Caco-2 (cell line): ENCODE data around the gene DUOX1. TPM values are rescaled to one million over a fixed set of nuclear protein-coding genes. Genes with fewer than 3 reads are reported as not detected.

Experiments
- BruUV-seq: library from RNA; stranded (reverse); fragments of 400-500 nt; replicated peaks from 2 replicates; lab custom pipeline; 2021; lab: Mats Ljungman, UMichigan
- CTCF ChIA-PET: fragments of 300-600 bp; sonication (Branson Sonifier 250); formaldehyde crosslinking; loops from one replicate; lab custom pipeline; 2022; ENCODE audit warnings: antibody characterized with exemption; lab: Charles Lee
- POLR2A ChIA-PET: fragments of 300-600 bp; sonication (Branson Sonifier 250); formaldehyde crosslinking; loops from one replicate; lab custom pipeline; 2022; ENCODE audit warnings: antibody characterized with exemption; lab: Charles Lee
- DNase-seq, 2 experiments: peaks; one replicate each; pipeline versions ENCODE4 v3.0.0 to v3.0.0-alpha.2; 2020 to 2022
- H3K27me3 ChIP-seq: replicated peaks from 2 replicates; pipeline ENCODE4 v1.6.0; 2011; ENCODE audit warnings: low read length; ENCODE audit not compliant: control insufficient read depth, insufficient read depth
- H3K36me3 ChIP-seq: 2 replicates; pipeline ENCODE4 v1.5.1; 2011; ENCODE audit warnings: low read length; ENCODE audit not compliant: control insufficient read depth, insufficient read depth
- H3K4me1 ChIP-seq: fragments of 250-450 bp; sonication (Bioruptor Pico); 2 replicates; pipeline ENCODE4 v1.5.1; 2020; ENCODE audit warnings: mild to moderate bottlenecking
- H3K4me3 ChIP-seq: 2 replicates; pipeline ENCODE4 v1.5.1; 2011; ENCODE audit warnings: low read depth, mild to moderate bottlenecking, control low read depth, low read length
- H3K9me3 ChIP-seq: fragments of 250-450 bp; sonication (Bioruptor Pico); 2 replicates; pipeline ENCODE4 v1.5.1; 2020; ENCODE audit warnings: mild to moderate bottlenecking, moderate library complexity
- H3K27ac Mint-ChIP-seq: one replicate; pipeline ENCODE4 v1.8.0; 2022; ENCODE audit warnings: mixed read lengths; ENCODE audit not compliant: unreplicated experiment
- H3K27me3 Mint-ChIP-seq: one replicate; pipeline ENCODE4 v1.8.0; 2022; ENCODE audit warnings: mixed read lengths; ENCODE audit not compliant: insufficient read depth, unreplicated experiment
- H3K36me3 Mint-ChIP-seq: one replicate; pipeline ENCODE4 v1.8.0; 2022; ENCODE audit warnings: mild to moderate bottlenecking, mixed read lengths; ENCODE audit not compliant: insufficient read depth, unreplicated experiment
- H3K4me1 Mint-ChIP-seq: one replicate; pipeline ENCODE4 v1.8.0; 2022; ENCODE audit warnings: low read depth, mixed read lengths; ENCODE audit not compliant: unreplicated experiment
- H3K4me3 Mint-ChIP-seq: one replicate; pipeline ENCODE4 v1.8.0; 2022; ENCODE audit warnings: mild to moderate bottlenecking, moderate library complexity, mixed read lengths; ENCODE audit not compliant: unreplicated experiment
- H3K9me3 Mint-ChIP-seq: one replicate; pipeline ENCODE4 v1.8.0; 2022; ENCODE audit warnings: mixed read lengths; ENCODE audit not compliant: unreplicated experiment
- intact Hi-C: fragments of 100-400 bp; cut with micrococcal nuclease; formaldehyde crosslinking; loops from one replicate; pipeline ENCODE4 v1.10.0; 2022; ENCODE audit not compliant: unreplicated experiment
- total RNA-seq: library from RNA; stranded (reverse); gene quantifications from 2 replicates; pipeline ENCODE4 v1.2.3, GENCODE V29; 2022
- TF ChIP-seq, protein P1 (sequence below), 2 experiments: fragments of 200-600 bp in 1 of 2; IDR thresholded peaks; 1 replicate in 1 of 2; 2 replicates in 1 of 2; pipeline versions ENCODE4 v1.5.1 to v1.8.0; 2011 to 2022; ENCODE audit warnings: antibody characterized with exemption in 1 of 2, control low read depth in 1 of 2, inconsistent platforms in 1 of 2, low read depth in 1 of 2, low read length in 1 of 2, mild to moderate bottlenecking in 1 of 2, moderate library complexity in 1 of 2; ENCODE audit not compliant: insufficient read depth in 1 of 2, severe bottlenecking in 1 of 2, unreplicated experiment in 1 of 2

The DUOX1 gene
- total RNA-seq, 1 experiment from 2014 or later, result 0.14 TPM

DNA sequence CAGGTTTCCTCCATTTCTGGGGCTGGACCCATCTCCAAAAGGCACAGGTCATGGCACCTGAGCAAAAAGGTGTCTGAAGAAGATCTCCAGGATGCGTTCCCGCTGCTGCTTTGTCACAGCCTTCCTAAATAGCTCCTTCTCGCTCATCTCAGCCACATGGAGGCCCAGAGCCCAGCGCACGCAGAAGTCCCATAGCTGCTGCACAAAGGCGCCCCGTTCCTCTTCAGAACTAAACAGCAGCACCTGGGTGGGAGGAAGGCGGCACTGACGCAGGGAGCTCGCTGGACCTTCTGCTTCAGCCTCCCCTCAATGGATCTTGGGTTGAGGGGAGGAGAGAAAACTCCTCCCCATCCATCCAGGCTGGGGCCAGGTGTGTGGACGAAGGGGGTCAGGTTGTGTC lies 24.2 kb upstream of the DUOX1 start:
- Mint-ChIP-seq H3K4me1 (no peaks in the 10 kb centered on the region), H3K27me3 (no peaks in the 10 kb centered on the region), H3K9me3 (no peaks in the 10 kb centered on the region), H3K36me3 (no peaks in the 10 kb centered on the region), H3K27ac (no peak overlapping the region), H3K4me3 (no peak overlapping the region)
- no peaks in the 10 kb centered on the region for H3K9me3 ChIP-seq
- CTCF ChIA-PET, result interaction anchor here (1.1 kb wide), 1 partner anchor 12 kb away, joined by 3 read pairs; no protein-coding TSS in a partner anchor
- H3K27me3 ChIP-seq, result no peaks in the 10 kb centered on the region
- no peaks in the 10 kb centered on the region for H3K36me3 ChIP-seq
- POLR2A ChIA-PET, result no interaction called here
- no TSS peak for BruUV-seq
- no peak for DNase-seq
- no peaks in the 10 kb centered on the region for H3K4me1 ChIP-seq
- intact Hi-C loops, result no loop called here
- no peak overlapping the region for H3K4me3 ChIP-seq
- TF ChIP-seq, protein P1, sequence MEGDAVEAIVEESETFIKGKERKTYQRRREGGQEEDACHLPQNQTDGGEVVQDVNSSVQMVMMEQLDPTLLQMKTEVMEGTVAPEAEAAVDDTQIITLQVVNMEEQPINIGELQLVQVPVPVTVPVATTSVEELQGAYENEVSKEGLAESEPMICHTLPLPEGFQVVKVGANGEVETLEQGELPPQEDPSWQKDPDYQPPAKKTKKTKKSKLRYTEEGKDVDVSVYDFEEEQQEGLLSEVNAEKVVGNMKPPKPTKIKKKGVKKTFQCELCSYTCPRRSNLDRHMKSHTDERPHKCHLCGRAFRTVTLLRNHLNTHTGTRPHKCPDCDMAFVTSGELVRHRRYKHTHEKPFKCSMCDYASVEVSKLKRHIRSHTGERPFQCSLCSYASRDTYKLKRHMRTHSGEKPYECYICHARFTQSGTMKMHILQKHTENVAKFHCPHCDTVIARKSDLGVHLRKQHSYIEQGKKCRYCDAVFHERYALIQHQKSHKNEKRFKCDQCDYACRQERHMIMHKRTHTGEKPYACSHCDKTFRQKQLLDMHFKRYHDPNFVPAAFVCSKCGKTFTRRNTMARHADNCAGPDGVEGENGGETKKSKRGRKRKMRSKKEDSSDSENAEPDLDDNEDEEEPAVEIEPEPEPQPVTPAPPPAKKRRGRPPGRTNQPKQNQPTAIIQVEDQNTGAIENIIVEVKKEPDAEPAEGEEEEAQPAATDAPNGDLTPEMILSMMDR (IDR thresholded peaks at IDR 0.05; ENCODE audit: insufficient read depth in 1 of 2, low read depth in 1 of 2, low read length in 1 of 2, severe bottlenecking in 1 of 2, unreplicated experiment in 1 of 2), result no peak

DNA sequence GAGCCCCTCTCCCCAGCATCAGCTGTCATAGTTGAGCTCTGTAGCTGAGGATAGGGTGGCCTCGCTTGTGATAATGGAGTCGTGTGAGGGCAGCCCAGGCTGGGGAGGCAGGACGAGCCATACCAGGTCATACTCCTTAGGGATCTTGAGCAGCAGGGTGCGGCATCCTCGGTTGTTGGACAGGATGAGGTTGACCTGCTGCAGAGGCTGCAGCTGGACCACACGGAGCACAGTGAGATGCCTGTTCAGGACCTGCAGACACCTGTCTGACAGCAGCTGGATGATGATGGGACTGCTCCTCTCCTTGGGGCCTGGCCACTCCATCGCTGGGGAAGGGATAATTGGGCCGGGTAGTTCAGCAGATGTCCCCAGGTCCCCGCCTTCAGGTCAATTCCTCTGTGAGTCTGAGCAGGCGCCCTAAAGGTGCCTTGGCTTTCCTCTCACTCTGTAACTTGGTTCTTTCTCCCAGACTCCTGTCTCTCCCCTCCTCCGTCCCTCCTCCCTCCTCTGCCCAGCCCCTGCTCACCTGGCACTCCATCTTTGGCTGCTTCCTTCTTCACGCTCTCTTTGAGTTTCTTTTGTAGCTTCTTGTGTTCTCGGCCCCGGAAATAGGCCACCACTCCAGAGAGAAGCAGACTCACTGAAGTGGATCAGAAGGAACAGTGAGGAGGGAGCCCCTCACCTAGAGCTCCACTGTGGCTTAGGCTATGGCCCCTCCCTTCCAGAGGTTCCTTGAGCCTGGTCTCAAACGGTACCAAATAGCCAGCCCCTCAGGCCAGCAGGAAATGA lies 23.6 kb upstream of the DUOX1 start:
- Histone ChIP-seq H3K4me1 (no peaks in the 10 kb centered on the region), H3K27me3 (no peaks in the 10 kb centered on the region), H3K9me3 (no peaks in the 10 kb centered on the region), H3K4me3 (no peak overlapping the region), H3K36me3 (no peaks in the 10 kb centered on the region)
- intact Hi-C loops, result no loop called here
- Mint-ChIP-seq H3K4me3 (no peak overlapping the region), H3K4me1 (no peaks in the 10 kb centered on the region), H3K9me3 (no peaks in the 10 kb centered on the region), H3K36me3 (no peaks in the 10 kb centered on the region), H3K27ac (no peak overlapping the region), H3K27me3 (no peaks in the 10 kb centered on the region)
- CTCF ChIA-PET, result no interaction called here
- no TSS peak for BruUV-seq
- TF ChIP-seq, protein P1 (IDR thresholded peaks at IDR 0.05; ENCODE audit: insufficient read depth in 1 of 2, low read depth in 1 of 2, low read length in 1 of 2, severe bottlenecking in 1 of 2, unreplicated experiment in 1 of 2), result no peak
- POLR2A ChIA-PET, result no interaction called here
- no peak for DNase-seq

DNA sequence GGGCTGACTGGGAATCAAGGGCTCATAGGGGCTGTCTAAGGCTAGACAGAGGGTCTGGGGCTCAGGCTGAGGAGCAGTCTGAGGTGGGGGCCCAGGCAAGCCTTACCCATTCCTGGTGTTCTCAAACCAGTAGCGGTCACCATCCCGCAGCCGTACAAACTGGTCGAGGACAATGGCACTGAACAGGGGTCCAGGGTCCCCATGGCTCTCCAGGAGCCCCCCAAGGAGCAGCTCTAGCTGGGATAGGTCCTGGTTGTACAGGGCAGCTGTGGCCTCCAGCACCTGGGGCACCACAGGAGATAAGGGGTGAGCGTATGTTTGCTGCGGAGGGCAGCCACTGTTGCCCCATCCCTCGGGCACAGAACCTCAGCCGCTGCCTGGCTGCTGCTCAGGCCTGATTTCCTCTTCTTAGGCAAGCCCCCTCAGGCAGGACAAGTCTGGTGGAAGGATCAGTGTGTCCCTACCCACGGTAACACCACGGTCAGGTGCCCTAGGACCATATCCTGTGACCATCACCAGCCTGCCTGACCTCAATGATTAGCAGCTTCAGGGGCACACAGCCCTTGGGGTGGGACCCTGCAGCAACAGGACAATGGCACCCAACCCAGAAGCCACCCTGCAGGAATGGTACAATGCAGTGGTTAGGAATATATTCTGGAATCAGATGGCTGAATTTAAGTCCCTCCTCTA lies 21.7 kb upstream of the DUOX1 start:
- no peak overlapping the region for H3K4me3 Mint-ChIP-seq
- no peak for DNase-seq
- TF ChIP-seq, protein P1 (IDR thresholded peaks at IDR 0.05; ENCODE audit: insufficient read depth in 1 of 2, low read depth in 1 of 2, low read length in 1 of 2, severe bottlenecking in 1 of 2, unreplicated experiment in 1 of 2), result no peak
- no peaks in the 10 kb centered on the region for H3K27me3 Mint-ChIP-seq
- no peak overlapping the region for H3K27ac Mint-ChIP-seq
- no peaks in the 10 kb centered on the region for H3K9me3 Mint-ChIP-seq
- POLR2A ChIA-PET, result no interaction called here
- Histone ChIP-seq H3K36me3 (no peaks in the 10 kb centered on the region), H3K9me3 (no peaks in the 10 kb centered on the region), H3K4me3 (no peak overlapping the region), H3K27me3 (no peaks in the 10 kb centered on the region), H3K4me1 (no peaks in the 10 kb centered on the region)
- CTCF ChIA-PET, result no interaction called here
- no peaks in the 10 kb centered on the region for H3K36me3 Mint-ChIP-seq
- no peaks in the 10 kb centered on the region for H3K4me1 Mint-ChIP-seq
- intact Hi-C loops, result no loop called here
- no TSS peak for BruUV-seq
